Measurements from ENCODE around the gene SYT17. TPM values are rescaled to one million over a fixed set of nuclear protein-coding genes. Genes with fewer than 3 reads are reported as not detected.

Gene SYT17
- total RNA-seq, 2 experiments from 2014 or later = 6.2 to 10.3 TPM

DNA sequence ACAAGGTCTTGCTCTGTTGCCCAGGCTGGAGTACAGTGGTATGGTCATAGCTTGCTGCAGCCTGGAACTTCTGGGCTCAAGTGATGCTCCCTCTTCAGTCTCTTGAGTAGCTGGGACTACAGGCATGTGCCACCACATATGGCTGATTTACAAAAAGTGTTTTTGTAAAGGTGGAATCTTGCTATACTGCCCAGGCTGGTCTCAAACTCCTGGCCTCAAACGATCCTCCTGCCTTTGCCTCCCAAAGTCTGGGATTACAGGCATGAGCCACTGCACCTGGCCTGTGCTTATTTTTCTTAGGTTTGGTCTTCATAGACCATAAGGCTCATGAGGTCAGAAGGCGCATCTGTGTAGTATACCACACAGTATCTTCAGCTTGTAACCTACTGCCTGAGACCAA is 122.8 kb downstream of the SYT17 start:
- H2AFZ ChIP-seq (ENCODE audit: low read length) = no peak overlapping the region
- no peak for DNase-seq (ENCODE audit: low spot score)
- no peaks in the 10 kb centered on the region for H3K79me2 ChIP-seq (ENCODE audit: insufficient read depth, low read depth, low read length)
- intact Hi-C loops (cut with micrococcal nuclease; ENCODE audit: unreplicated experiment) = no loop called here
- TF ChIP-seq, protein P1, sequence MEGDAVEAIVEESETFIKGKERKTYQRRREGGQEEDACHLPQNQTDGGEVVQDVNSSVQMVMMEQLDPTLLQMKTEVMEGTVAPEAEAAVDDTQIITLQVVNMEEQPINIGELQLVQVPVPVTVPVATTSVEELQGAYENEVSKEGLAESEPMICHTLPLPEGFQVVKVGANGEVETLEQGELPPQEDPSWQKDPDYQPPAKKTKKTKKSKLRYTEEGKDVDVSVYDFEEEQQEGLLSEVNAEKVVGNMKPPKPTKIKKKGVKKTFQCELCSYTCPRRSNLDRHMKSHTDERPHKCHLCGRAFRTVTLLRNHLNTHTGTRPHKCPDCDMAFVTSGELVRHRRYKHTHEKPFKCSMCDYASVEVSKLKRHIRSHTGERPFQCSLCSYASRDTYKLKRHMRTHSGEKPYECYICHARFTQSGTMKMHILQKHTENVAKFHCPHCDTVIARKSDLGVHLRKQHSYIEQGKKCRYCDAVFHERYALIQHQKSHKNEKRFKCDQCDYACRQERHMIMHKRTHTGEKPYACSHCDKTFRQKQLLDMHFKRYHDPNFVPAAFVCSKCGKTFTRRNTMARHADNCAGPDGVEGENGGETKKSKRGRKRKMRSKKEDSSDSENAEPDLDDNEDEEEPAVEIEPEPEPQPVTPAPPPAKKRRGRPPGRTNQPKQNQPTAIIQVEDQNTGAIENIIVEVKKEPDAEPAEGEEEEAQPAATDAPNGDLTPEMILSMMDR (conservative IDR thresholded peaks at IDR 0.05; ENCODE audit: low read length) = no peak
- no peak for TF ChIP-seq EZH2phosphoT487 (IDR thresholded peaks at IDR 0.05; ENCODE audit: borderline replicate concordance, low read depth, low read length)
- H3K27ac ChIP-seq (ENCODE audit: low read depth, low read length, poor library complexity, severe bottlenecking) = no peak overlapping the region
- ChIA-PET CTCF (ENCODE audit: unreplicated experiment) (no interaction called here), POLR2A (no interaction called here)
- H4K20me1 ChIP-seq (ENCODE audit: insufficient read depth, low read length) = no peaks in the 10 kb centered on the region
- H3K9me2 ChIP-seq (ENCODE audit: insufficient read depth, low read length) = no peaks in the 10 kb centered on the region
- H3K4me1 ChIP-seq (ENCODE audit: insufficient read depth, low read length, poor library complexity, severe bottlenecking) = peaks cover 12% of the 10 kb centered on the region
- no peaks in the 10 kb centered on the region for H3K36me3 ChIP-seq (ENCODE audit: insufficient read depth, low read length)
- no peak overlapping the region for H3K4me2 ChIP-seq (ENCODE audit: low read length)
- no TSS peak for BruUV-seq (replicated peaks)
- no peak overlapping the region for H3K4me3 ChIP-seq (ENCODE audit: low read depth, low read length, poor library complexity, severe bottlenecking)
- H3K9me3 ChIP-seq (ENCODE audit: low read length) = no peaks in the 10 kb centered on the region

DNA sequence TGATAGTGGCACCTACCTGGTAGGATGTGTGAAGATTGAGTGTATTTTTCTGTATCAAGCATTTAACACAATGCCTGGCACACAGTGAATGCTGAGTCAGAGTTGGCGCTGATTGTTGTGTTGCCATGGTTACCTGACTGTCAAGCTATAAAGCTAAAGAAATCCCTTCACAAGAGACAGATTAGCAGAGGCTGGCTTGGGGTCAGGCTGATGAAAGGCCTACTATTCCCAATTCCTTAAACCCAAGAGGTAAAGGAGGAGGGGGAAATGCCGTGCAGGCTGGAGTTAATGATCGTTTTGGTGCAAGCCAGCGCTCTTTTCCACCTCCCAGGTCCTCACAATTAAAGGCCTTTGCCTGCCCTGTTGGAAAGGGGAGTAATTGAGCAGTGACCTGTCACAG is 123.4 kb downstream of the SYT17 start:
- Histone ChIP-seq H3K4me3 (ENCODE audit: low read depth, low read length, poor library complexity, severe bottlenecking) (no peak overlapping the region), H3K4me2 (ENCODE audit: low read length) (no peak overlapping the region), H2AFZ (ENCODE audit: low read length) (no peak overlapping the region), H3K36me3 (ENCODE audit: insufficient read depth, low read length) (no peaks in the 10 kb centered on the region), H3K27ac (ENCODE audit: low read depth, low read length, poor library complexity, severe bottlenecking) (no peak overlapping the region), H3K9me2 (ENCODE audit: insufficient read depth, low read length) (no peaks in the 10 kb centered on the region), H3K79me2 (ENCODE audit: insufficient read depth, low read depth, low read length) (no peaks in the 10 kb centered on the region), H4K20me1 (ENCODE audit: insufficient read depth, low read length) (no peaks in the 10 kb centered on the region), H3K4me1 (ENCODE audit: insufficient read depth, low read length, poor library complexity, severe bottlenecking) (peaks cover 12% of the 10 kb centered on the region), H3K9me3 (ENCODE audit: low read length) (no peaks in the 10 kb centered on the region)
- BruUV-seq (replicated peaks) = no TSS peak
- no peak for DNase-seq (ENCODE audit: low spot score)
- ChIA-PET POLR2A (no interaction called here), CTCF (ENCODE audit: unreplicated experiment) (no interaction called here)
- intact Hi-C loops (cut with micrococcal nuclease; ENCODE audit: unreplicated experiment) = no loop called here
- TF ChIP-seq, protein P1 (conservative IDR thresholded peaks at IDR 0.05; ENCODE audit: low read length) = no peak
- no peak for TF ChIP-seq EZH2phosphoT487 (IDR thresholded peaks at IDR 0.05; ENCODE audit: borderline replicate concordance, low read depth, low read length)

DNA sequence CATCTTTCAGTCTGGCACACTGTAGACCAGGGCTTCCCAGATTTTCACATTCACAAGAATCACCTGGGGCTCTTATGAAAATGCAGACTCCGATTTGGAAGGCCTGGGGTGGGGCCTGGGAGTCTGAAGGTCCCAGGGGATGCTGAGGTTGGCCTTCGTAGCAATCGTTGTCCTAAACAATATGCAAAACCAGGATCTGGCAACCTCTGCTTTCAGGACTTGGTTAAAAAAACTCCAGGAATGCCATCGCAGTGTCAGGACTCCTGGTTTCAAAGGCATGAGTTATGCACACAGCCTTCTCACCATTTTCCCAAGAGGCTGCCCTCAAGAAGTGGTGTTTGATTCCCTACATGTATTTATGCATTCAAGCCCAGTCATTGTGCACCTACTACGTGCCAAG is 124.1 kb downstream of the SYT17 start:
- H3K4me3 ChIP-seq (ENCODE audit: low read depth, low read length, poor library complexity, severe bottlenecking) = no peak overlapping the region
- no peaks in the 10 kb centered on the region for H3K9me2 ChIP-seq (ENCODE audit: insufficient read depth, low read length)
- intact Hi-C loops (cut with micrococcal nuclease; ENCODE audit: unreplicated experiment) = no loop called here
- H3K79me2 ChIP-seq (ENCODE audit: insufficient read depth, low read depth, low read length) = no peaks in the 10 kb centered on the region
- no peaks in the 10 kb centered on the region for H3K9me3 ChIP-seq (ENCODE audit: low read length)
- H3K4me2 ChIP-seq (ENCODE audit: low read length) = no peak overlapping the region
- ChIA-PET CTCF (ENCODE audit: unreplicated experiment) (no interaction called here), POLR2A (no interaction called here)
- H3K4me1 ChIP-seq (ENCODE audit: insufficient read depth, low read length, poor library complexity, severe bottlenecking) = peaks cover 12% of the 10 kb centered on the region
- H2AFZ ChIP-seq (ENCODE audit: low read length) = no peak overlapping the region
- DNase-seq (ENCODE audit: low spot score) = no peak
- no peak overlapping the region for H3K27ac ChIP-seq (ENCODE audit: low read depth, low read length, poor library complexity, severe bottlenecking)
- no peak for TF ChIP-seq EZH2phosphoT487 (IDR thresholded peaks at IDR 0.05; ENCODE audit: borderline replicate concordance, low read depth, low read length)
- TF ChIP-seq, protein P1 (conservative IDR thresholded peaks at IDR 0.05; ENCODE audit: low read length) = no peak
- no peaks in the 10 kb centered on the region for H4K20me1 ChIP-seq (ENCODE audit: insufficient read depth, low read length)
- no TSS peak for BruUV-seq (replicated peaks)
- no peaks in the 10 kb centered on the region for H3K36me3 ChIP-seq (ENCODE audit: insufficient read depth, low read length)
